Heart left ventricle (tissue), 16 donors: ENCODE data around the gene CISH. TPM values are rescaled to one million over a fixed set of nuclear protein-coding genes. Genes with fewer than 3 reads are reported as not detected.

Source experiments
- ATAC-seq, 4 donors: fragments of 200-7000 bp; cut with Tn5 transposase; one replicate each; pipeline ENCODE4 v1.9.1; 2020 to 2022; ENCODE audit warnings: moderate library complexity in 4 of 4, mild to moderate bottlenecking in 3 of 4, moderate number of reproducible peaks in 1 of 4
- DNase-seq, 5 donors: peaks; one replicate each; pipeline ENCODE4 v3.0.0-alpha.2; 2020
- H3K27ac ChIP-seq, 12 donors: fragments of 200-600 bp; sonication (generic) in 4 of 12; one replicate each; pipeline versions ENCODE4 v1.5.0 to v1.8.0; 2016 to 2022; ENCODE audit warnings: mild to moderate bottlenecking in 2 of 12
- H3K27me3 ChIP-seq, 9 donors: fragments of 200-600 bp; sonication (generic) in 2 of 9; one replicate each; pipeline versions ENCODE4 v1.5.1 to v1.8.0; 2016 to 2022; ENCODE audit warnings: mild to moderate bottlenecking in 3 of 9
- H3K36me3 ChIP-seq, 9 donors: fragments of 200-600 bp; sonication (generic) in 2 of 9; one replicate each; pipeline versions ENCODE4 v1.5.0 to v1.8.0; 2018 to 2022; ENCODE audit warnings: mild to moderate bottlenecking in 2 of 9
- H3K4me1 ChIP-seq, 12 donors: fragments of 200-600 bp; sonication (generic) in 4 of 12; one replicate each; pipeline versions ENCODE4 v1.5.0 to v1.8.0; 2016 to 2022; ENCODE audit warnings: mild to moderate bottlenecking in 3 of 12
- H3K4me3 ChIP-seq, 12 donors: fragments of 200-600 bp; sonication (generic) in 4 of 12; one replicate each; pipeline versions ENCODE4 v1.5.0 to v1.8.0; 2017 to 2022; ENCODE audit warnings: mild to moderate bottlenecking in 9 of 12, moderate library complexity in 4 of 12
- H3K9me3 ChIP-seq, 12 donors: fragments of 200-600 bp; sonication (generic) in 4 of 12; one replicate each; pipeline versions ENCODE4 v1.5.0 to v1.8.0; 2016 to 2022; ENCODE audit warnings: mild to moderate bottlenecking in 1 of 12
- POLR2A ChIP-seq, 2 donors: fragments of 450-650 bp; IDR thresholded peaks; one replicate each; pipeline ENCODE4 v1.6.1; 2017; ENCODE audit warnings: antibody characterized with exemption in 2 of 2, mild to moderate bottlenecking in 2 of 2, moderate library complexity in 2 of 2
- WGBS, 4 donors: extraction: QIAGEN DNeasy Blood & Tissue Kit in 2 of 4; methylation state at CpG; one replicate each; pipeline versions ENCODE4 v1.1.5 to v1.1.7; 2013 to 2018; 5-methylcytosine and 5-hydroxymethylcytosine counted together
- intact Hi-C, 10 donors: fragments of 100-400 bp; cut with DNase I; formaldehyde crosslinking; loops; one replicate each; pipeline versions ENCODE4 v1.11.1 to v1.14.2; 2022
- polyA plus RNA-seq, 2 donors: library from polyadenylated mRNA; stranded (reverse); fragments of 200-250 nt; gene quantifications; one replicate each; pipeline ENCODE4 v1.2.3, GENCODE V29; 2013
- total RNA-seq, 9 donors: library from RNA; depleted of rRNA in 2 of 9; stranded (reverse); fragments of >200 nt in 2 of 9; fragmentation: NEBNext Ultra II Directional in 3 of 9; extraction: Animal tissue kit (Norgen Biotek cat#: 25700) in 3 of 9; gene quantifications; one replicate each; pipeline versions ENCODE4 v1.1.0 to v1.2.4, GENCODE V29; 2016 to 2023
- TF ChIP-seq, protein P1 (sequence below), 12 donors: fragments of 200-600 bp; sonication (generic) in 4 of 12; IDR thresholded peaks; one replicate each; pipeline versions ENCODE4 v1.5.0 to v1.8.0; 2018 to 2022; ENCODE audit warnings: antibody characterized with exemption in 12 of 12, mild to moderate bottlenecking in 5 of 12
- donor health status: ischemic (EF 13 %, LVEDD 7.1; RV severe dilation, severe dysfunction).
- donor health status: healthy with polysubstance abuse.
- donor health status: DM: no; HTN: yes; CAD: no.
- donor health status: DM: no; HTN: no; CAD: no.
- donor health status: ischemic (EF 25% LVEDD 6.9; RV normal size, moderate dysfunction).
- donor health status: ischemic (EF 25% LVEDD 5.7; RV mildly dilated, moderate dysfunction).
- donor health status: healthy.
- donor health status: DM: yes; HTN: yes; CAD: no.
- donor health status: ischemic (EF 35%, LVEDD 5.7; RV mildly dilated, moderate dysfunction).
- donor health status: nonischemic (EF 11% LVEDD 7.7; RV severe dilation, severe dysfunction).
- donor health status: DM: yes; HTN: yes; CAD: no.
- donor health status: PGD.
- donor health status: ischemic (EF 29% LVEDD 5.4; RV normal size, mild dysfunction).
- donor health status: nonischemic (EF 23%, LVEDD 6.1; RV moderate dilation, normal function).

The CISH gene
- total and polyA plus RNA-seq, 11 donors, result 6.9 to 57.0 (median 20.3) TPM

- DNase-seq (peak; percentile 98 to 99 (median 99)), ATAC-seq (peak; percentile 87 to 92 (median 89))
- H3K27me3 ChIP-seq, result no peaks in the 10 kb centered on the region
- intact Hi-C loops, result loop anchor here in 4 of 10 donors (1.0 to 5.0 kb wide), 4 partner anchors 32 to 818 kb away; partner anchors contain the start of gene MANF (in 1 of the 4)
- H3K4me1 ChIP-seq, result peaks cover 0 to 66% (median 34%) of the 10 kb centered on the region in 12 donors
- TF ChIP-seq POLR2A (IDR thresholded peaks at IDR 0.05), result peak in 1 of 2 donors; percentile 34
- TF ChIP-seq, protein P1, sequence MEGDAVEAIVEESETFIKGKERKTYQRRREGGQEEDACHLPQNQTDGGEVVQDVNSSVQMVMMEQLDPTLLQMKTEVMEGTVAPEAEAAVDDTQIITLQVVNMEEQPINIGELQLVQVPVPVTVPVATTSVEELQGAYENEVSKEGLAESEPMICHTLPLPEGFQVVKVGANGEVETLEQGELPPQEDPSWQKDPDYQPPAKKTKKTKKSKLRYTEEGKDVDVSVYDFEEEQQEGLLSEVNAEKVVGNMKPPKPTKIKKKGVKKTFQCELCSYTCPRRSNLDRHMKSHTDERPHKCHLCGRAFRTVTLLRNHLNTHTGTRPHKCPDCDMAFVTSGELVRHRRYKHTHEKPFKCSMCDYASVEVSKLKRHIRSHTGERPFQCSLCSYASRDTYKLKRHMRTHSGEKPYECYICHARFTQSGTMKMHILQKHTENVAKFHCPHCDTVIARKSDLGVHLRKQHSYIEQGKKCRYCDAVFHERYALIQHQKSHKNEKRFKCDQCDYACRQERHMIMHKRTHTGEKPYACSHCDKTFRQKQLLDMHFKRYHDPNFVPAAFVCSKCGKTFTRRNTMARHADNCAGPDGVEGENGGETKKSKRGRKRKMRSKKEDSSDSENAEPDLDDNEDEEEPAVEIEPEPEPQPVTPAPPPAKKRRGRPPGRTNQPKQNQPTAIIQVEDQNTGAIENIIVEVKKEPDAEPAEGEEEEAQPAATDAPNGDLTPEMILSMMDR (IDR thresholded peaks at IDR 0.05), result no peak
- peak within 1 kb of the TSS; percentile 57 to 95 (median 81) for H3K4me3 ChIP-seq
- H3K9me3 ChIP-seq, result no peaks in the 10 kb centered on the region
- peaks cover 0 to 30% (median 0%) of the 10 kb centered on the region in 9 donors for H3K36me3 ChIP-seq
- H3K27ac ChIP-seq, result peak within 1 kb of the TSS; percentile 70 to 98 (median 95)
- 0 to 1% (median 0%) methylated on average over 31 to 55 of the region's 55 CpGs for WGBS, 4 donors
These were observed 42.4 kb downstream of the CISH start, which contains the start of gene HEMK1 for GRCh38 chr3:50568947-50569749. Gene HEMK1, plus strand, starts transcription at chr3:50569522. Its CDS starts 1,583 bp downstream, at chr3:50571105.

- intact Hi-C loops, result loop anchor here in 1 of 10 donors (5.0 kb wide), 1 partner anchor 820 kb away; the partner anchor contains the start of gene MANF
- peak in 1 of 2 donors; percentile 60 for TF ChIP-seq POLR2A (IDR thresholded peaks at IDR 0.05)
- TF ChIP-seq, protein P1 (IDR thresholded peaks at IDR 0.05), result peak in 2 of 12 donors; percentile 7 to 16
- H3K27me3 ChIP-seq, result no peaks in the 10 kb centered on the region
- H3K4me1 ChIP-seq, result peaks cover 0 to 66% (median 36%) of the 10 kb centered on the region in 12 donors
- WGBS, 4 donors, result 2 to 4% (median 3%) methylated on average over 20 to 53 of the region's 53 CpGs
- no peaks in the 10 kb centered on the region for H3K9me3 ChIP-seq
- peak within 1 kb of the TSS; percentile 38 to 98 (median 95) for H3K27ac ChIP-seq
- peaks cover 0 to 19% (median 0%) of the 10 kb centered on the region in 9 donors for H3K36me3 ChIP-seq
- peak within 1 kb of the TSS; percentile 57 to 95 (median 81) for H3K4me3 ChIP-seq
- ATAC-seq, result peak; percentile 66 to 80 (median 78)
- DNase-seq, result peak; percentile 95 to 98 (median 97)
These were observed 44.0 kb downstream of the CISH start, which contains the start of gene C3orf18 for GRCh38 chr3:50567386-50568167. Gene C3orf18, minus strand, starts transcription at chr3:50567747. Its CDS starts 2,048 bp downstream, at chr3:50565699.

GRCh38 chr3:50567011-50567385, 44.6 kb downstream of the CISH start:
- intact Hi-C loops, result loop anchor here in 1 of 10 donors (5.0 kb wide), 1 partner anchor 820 kb away; the partner anchor contains the start of gene MANF
- ATAC-seq (peak in 1 of 4 donors; percentile 0), DNase-seq (no peak)
- 8 to 13% (median 11%) methylated on average over 11 of the region's 11 CpGs for WGBS, 4 donors
- TF ChIP-seq, protein P1 (IDR thresholded peaks at IDR 0.05), result no peak
- TF ChIP-seq POLR2A (IDR thresholded peaks at IDR 0.05), result no peak
- Histone ChIP-seq H3K27ac (peak overlapping the region; percentile 38 to 98 (median 95)), H3K9me3 (no peaks in the 10 kb centered on the region), H3K36me3 (peaks cover 0 to 15% (median 0%) of the 10 kb centered on the region in 9 donors), H3K27me3 (no peaks in the 10 kb centered on the region), H3K4me3 (peak overlapping the region; percentile 54 to 95 (median 76)), H3K4me1 (peaks cover 0 to 60% (median 31%) of the 10 kb centered on the region in 12 donors)
